DOHH2 (cell line): ENCODE measurements around the gene LIM2.

Experiments used
- EZH2phosphoT487 ChIP-seq: fragments of 200-600 bp; sonication (generic); IDR thresholded peaks from 2 replicates; pipeline ENCODE4 v1.6.1; 2017; ENCODE audit warnings: borderline replicate concordance, mild to moderate bottlenecking, antibody characterized with exemption, low read length, moderate library complexity, mixed read lengths
- TF ChIP-seq, protein P1 (sequence below): fragments of 200-600 bp; sonication (generic); IDR thresholded peaks from one replicate; pipeline ENCODE4 v1.5.1; 2014; ENCODE audit warnings: antibody characterized with exemption, mild to moderate bottlenecking, low read depth, low read length; ENCODE audit not compliant: poor library complexity, severe bottlenecking

DNA sequence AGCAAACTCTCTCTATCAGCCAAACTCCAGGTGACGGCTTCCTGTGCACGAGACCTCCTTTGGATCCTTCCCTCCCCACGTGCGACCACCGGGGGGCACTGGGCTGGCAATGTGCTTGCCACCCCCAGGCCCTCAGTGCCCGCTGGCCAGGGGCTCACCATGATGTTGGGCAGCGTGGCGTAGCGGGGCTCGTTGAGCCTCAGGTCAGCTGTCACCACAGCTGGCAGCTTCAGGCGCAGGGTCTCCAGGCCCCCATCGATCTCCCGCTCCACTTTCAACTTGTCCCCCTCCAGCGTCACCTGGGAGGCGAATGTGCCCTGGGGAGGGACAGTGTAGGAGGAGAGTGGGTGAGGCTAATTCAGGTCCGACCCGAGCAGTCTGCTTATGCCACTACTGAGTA lies 41.0 kb downstream of the LIM2 start:
- TF ChIP-seq, protein P1, sequence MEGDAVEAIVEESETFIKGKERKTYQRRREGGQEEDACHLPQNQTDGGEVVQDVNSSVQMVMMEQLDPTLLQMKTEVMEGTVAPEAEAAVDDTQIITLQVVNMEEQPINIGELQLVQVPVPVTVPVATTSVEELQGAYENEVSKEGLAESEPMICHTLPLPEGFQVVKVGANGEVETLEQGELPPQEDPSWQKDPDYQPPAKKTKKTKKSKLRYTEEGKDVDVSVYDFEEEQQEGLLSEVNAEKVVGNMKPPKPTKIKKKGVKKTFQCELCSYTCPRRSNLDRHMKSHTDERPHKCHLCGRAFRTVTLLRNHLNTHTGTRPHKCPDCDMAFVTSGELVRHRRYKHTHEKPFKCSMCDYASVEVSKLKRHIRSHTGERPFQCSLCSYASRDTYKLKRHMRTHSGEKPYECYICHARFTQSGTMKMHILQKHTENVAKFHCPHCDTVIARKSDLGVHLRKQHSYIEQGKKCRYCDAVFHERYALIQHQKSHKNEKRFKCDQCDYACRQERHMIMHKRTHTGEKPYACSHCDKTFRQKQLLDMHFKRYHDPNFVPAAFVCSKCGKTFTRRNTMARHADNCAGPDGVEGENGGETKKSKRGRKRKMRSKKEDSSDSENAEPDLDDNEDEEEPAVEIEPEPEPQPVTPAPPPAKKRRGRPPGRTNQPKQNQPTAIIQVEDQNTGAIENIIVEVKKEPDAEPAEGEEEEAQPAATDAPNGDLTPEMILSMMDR = no peak
- TF ChIP-seq EZH2phosphoT487 = no peak
